Activated naive CD4-positive, alpha-beta T cell treated with Interleukin-2 at 50 U/mL for 16 hours (primary cell): Measurements from ENCODE around the gene GPC4.
"Not testable (repeated sequence)": the region's sequence is repeated elsewhere in the genome, so short reads cannot be mapped to it uniquely, and the experiment has no call there.

Experiments
- DNase-seq: peaks from one replicate; pipeline ENCODE4 v3.0.0-alpha.2; 2020

The GPC4 gene

DNA sequence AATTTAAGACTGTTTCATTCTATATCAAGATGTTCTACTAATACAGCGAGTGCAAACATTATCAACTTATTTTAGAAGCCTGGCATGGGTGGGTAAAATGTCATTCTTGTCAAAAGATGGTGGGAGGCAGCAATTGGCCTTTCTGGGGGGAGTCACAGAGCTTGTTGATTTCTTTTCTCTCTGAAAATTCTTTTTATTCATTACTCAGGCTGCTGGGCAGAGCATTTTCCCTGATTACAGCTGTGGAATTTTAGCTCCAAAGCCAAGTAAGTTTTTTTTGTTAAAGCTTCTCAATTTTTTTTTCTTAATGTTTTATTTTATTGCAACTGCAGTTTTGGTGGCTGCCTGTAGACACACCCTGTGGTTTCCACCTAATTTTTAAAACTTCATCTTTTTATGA, 50.4 kb downstream of the GPC4 start:
- DNase-seq: no peak

DNA sequence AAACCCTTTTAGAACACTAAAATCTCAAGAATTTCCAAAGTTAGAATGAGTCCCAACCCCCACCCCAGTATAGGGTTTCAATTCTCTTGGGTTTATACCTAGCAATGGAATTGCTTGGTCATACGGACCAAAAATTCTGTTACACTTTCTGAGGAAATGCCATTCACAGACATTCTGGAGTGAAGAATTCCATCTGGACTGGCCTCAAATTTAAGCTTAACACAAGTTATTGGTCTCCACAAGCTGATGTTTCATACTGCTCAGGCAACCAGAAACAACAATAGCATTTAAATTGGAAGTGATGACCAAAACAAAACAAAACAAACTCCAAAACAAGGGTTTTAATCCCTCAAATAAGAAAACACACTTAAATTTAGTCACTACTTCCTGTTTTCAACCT, 51.1 kb downstream of the GPC4 start:
- no peak for DNase-seq

DNA sequence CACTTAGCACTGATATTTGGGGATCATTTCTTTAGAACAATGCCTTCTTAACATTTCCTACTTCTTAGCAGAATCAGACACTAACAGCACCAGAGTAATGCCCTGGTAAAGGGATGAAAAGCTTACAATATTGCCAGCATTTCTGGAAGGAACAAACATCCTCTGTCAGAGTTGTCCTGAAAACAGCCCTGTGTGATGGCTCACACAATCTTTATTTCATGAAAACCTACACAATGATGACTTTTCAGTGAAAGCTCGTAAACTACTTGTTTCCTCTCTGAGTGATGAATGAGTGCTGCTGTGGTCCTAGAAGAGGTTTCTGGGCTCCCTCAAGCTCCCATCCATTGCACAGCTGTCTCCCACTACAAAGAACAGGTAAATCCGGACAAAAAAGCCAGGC, 52.8 kb downstream of the GPC4 start:
- no peak for DNase-seq

GRCh38 chrX:133359466-133359865, 55.8 kb downstream of the GPC4 start:
- no peak for DNase-seq

DNA sequence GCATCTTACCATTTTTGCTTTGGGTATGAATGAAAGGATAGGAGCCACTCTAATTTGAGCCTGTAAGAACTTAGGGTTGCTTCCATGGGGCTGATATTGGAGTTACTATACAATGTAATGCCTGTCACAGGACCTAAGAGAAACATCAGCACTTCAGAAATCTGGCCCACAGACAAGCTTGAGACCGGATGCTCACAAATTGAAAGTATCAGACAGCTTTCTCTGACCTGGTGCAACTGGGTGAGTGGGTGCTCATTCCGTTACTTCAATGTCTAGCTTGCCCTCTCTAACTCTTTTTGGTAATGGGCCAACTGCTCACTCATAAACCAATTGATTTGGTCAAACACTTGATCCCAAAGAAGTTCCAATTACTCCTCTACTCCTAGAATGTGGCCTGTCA, 62.1 kb downstream of the GPC4 start:
- no peak for DNase-seq

- no peak for DNase-seq
Observed at GRCh38 chrX:133350751-133351150, 64.5 kb downstream of the GPC4 start.

DNA sequence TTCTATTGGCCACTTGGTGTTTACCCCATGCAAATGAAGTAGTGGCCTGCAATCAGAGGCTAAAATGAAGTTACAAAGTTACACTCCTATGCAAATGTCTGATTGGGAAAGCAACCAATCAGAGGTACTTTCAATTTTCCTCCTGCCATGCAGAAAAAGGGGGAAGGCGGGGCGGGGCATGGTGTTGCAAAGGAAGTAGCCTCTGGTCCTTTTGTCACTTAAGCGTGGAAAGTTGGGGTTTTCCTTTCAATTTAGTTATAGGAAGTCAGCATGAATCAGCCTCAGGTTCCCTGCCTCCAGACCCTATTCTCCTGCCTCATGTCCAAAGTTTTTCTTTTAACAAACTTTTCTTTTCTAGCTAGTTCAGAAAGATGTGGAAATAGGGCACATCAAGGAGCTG, 69.3 kb downstream of the GPC4 start:
- DNase-seq: no peak

GRCh38 chrX:133339566-133339965, 75.7 kb downstream of the GPC4 start:
- no peak for DNase-seq

GRCh38 chrX:133337250-133337649, 78.0 kb downstream of the GPC4 start:
- no peak for DNase-seq

DNA sequence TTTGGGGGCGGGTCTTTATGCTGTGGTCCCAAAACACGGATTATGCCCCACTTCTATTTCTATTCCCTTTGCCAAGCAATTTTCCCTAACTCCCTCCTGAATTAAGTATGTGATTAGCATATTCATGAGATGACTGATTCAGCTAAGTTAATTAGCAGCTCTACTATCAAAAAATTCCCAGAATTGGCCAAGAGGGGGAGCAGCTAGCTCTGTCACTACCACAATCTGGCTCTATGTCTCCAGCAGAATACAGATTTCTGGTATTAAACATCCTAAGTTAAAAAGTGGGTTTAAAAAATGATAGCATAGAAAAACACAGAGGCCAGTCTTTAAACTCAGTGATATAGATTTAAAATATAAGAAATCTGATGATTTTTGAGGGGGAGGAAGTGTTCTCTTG, 80.3 kb downstream of the GPC4 start:
- no peak for DNase-seq

DNA sequence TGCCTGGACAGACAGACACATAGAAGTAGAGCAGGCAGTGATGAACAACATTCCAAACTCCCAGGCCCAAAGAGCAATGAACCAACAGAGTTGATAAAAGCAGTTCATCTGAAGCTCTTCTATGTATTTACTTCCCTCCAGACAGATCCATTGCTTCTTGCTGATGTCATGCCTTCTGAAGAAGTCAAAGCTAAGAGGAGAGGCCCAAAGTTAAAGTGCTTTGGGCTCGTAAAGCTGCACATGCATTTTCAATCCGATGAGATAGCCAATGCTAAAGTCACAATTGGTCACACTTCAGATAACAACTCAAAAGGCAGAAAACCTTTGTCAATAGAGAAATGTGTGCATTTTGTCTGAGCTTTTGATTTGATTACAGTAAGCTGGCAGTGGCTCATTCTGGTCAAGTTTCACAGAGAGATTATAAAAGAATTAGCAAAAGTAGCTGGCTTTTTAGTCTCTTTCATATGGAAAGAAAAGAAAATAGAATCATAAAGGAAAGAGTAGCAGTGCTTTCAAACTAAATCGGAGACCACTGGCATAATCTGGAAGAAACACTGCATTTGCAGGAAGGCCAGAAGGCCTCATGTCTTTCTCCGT, 82.0 kb downstream of the GPC4 start:
- no peak for DNase-seq

DNA sequence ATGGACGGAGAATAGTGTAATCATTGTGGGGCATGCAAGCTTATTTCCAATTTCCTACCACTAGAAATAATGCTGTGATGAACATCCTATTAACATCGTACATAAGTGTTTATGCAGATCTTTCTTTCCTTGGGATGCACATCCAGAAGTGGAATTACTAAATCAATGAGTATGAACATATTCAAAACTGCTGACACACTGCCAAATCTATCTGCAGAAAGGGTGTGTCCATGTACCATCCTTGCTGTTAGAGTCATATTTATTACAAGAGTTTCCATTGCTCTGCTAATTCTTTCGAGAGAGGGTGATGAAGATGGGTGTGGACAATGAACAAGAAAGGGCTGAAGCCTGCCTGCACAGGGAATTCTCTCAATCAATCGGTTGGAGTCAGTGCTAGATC, 82.6 kb downstream of the GPC4 start:
- DNase-seq: no peak

GRCh38 chrX:133330956-133331355, 84.3 kb downstream of the GPC4 start:
- no peak for DNase-seq

GRCh38 chrX:133325422-133325821, 89.9 kb downstream of the GPC4 start:
- no peak for DNase-seq

GRCh38 chrX:133323431-133323830, 91.9 kb downstream of the GPC4 start:
- DNase-seq: no peak

DNA sequence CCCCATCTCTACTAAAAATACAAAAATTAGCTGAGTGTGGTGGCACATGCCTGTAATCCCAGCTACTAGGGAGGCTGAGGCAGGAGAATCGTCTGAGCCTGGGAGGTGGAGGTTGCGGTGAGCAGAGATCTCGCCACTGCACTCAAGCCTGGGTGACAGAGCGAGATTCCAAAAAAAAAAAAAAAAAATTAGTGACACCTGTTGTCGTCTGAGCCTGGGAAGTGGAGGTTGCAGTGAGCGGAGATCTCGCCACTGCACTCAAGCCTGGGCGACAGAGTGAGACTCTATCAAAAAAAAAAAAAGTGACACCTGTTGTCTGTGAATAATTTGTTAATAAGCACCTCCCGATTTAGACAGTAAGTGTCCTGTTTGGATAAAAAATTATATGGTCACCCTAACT, 93.0 kb downstream of the GPC4 start:
- DNase-seq: not testable (repeated sequence)

DNA sequence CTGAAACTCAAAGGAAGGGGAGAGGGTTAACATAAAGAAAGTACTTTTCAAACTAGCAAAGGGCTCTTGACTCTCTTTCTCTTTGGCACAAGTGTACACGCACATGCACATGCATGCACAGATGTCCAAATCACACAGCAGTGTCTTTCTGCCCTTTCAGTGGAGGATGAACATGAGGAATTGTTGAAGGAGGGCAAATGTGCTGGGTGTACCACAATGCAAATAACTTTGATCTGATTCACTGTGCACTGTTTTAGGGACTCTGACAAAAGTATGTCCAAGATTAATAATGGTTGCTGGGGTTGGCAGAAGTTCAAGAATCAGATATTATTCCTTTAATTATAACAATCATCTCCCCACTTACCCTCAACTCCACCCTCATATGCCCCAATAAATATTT, 93.8 kb downstream of the GPC4 start:
- DNase-seq: no peak

GRCh38 chrX:133314281-133314680, 101.0 kb downstream of the GPC4 start:
- DNase-seq: no peak

DNA sequence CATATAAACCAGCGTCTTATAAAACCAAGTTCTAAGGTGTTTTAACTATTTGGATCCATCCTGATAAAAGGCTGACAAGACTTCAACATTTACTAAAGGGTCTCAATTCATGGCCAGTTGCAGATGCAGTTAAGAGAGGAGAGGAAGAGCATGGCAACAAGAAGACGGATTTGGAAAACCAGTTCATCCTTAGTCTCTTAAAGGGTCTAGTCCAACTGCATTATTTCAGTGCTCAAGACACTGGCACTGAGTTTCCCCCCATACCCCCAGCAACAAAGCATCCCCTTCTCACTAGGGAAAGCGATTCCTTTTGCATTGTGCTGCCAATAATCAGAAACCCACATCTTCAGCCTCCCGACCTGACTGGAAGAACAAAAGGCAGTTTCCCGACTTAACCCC, 106.8 kb downstream of the GPC4 start:
- DNase-seq: no peak

- no peak for DNase-seq
Observed at GRCh38 chrX:133307637-133308498, 107.4 kb downstream of the GPC4 start.

DNA sequence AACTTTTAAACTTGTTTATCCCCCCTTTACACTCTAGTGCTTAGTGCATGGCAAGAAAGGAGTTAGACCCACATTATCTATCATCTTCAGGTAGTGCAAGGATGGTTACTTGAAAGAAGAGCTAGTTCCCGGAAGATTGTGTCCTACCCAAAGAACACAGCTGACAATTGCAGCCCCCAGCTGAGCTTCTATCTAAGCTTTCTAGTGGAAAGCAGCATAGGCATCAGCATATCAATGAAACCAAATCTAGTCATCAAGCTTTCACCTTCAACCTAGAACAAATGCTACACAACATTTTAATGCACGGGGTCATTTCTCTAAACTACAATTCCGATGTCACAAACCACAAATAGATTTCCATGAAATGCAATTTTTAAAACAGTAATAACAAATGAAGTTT, 108.2 kb downstream of the GPC4 start:
- DNase-seq: no peak

DNA sequence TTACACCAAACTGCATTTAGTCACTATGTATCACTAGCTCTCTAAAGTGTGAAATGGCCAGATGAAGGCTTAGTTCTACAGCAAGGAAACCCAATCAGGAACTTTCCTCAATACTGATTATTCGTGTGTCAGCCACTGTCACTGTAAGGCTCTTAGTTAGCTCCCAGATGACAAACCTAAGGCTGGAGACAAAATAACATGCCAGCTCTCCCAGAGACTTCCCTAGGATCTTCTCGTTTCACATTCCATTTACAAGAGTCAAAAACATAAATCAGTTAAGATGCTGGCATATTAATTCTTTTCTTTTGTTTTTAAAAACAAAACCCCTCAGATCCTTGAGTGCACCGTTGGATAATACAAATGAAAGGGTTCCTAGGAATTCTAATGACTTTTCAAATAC, 109.0 kb downstream of the GPC4 start:
- no peak for DNase-seq

DNA sequence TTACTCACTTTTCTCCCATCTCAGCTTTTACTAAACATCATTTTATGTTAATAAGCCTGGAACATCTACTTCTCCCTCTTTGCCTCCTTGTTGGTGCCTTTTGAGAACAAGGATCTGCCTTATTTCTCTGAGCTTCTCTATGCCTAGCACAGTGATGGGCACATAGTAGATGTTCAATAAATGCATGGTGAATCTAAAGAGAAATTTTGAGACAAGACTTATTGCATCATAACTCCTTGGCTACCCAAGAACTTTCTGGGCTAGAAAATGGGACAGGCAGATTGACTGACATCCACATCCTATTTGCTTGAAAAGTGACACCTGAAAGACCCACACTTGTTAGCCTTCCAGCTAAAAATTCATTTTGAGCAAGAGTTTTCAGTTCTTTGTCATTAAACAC, 109.9 kb downstream of the GPC4 start:
- no peak for DNase-seq

- DNase-seq: no peak
Observed at GRCh38 chrX:133302775-133303445, 112.4 kb downstream of the GPC4 start.
